ENCODE data around the gene TEX14.
"Not testable (repeated sequence)": the region's sequence is repeated elsewhere in the genome, so short reads cannot be mapped to it uniquely, and the experiment has no call there.

Gene TEX14

GRCh38 chr17:58686980-58687379 lies 4.9 kb downstream of the TEX14 start:
- no peak for DNase-seq

GRCh38 chr17:58684462-58684861 lies 7.4 kb downstream of the TEX14 start:
- not testable (repeated sequence) for DNase-seq

GRCh38 chr17:58684003-58684402 lies 7.8 kb downstream of the TEX14 start:
- DNase-seq: no peak

GRCh38 chr17:58680038-58680369 lies 11.8 kb downstream of the TEX14 start:
- DNase-seq: no peak

GRCh38 chr17:58679263-58680037 lies 12.4 kb downstream of the TEX14 start:
- DNase-seq: no peak

GRCh38 chr17:58678287-58678686 lies 13.6 kb downstream of the TEX14 start:
- not testable (repeated sequence) for DNase-seq

- no peak for DNase-seq
Measured at GRCh38 chr17:58677194-58677880, 14.5 kb downstream of the TEX14 start.

- DNase-seq: no peak
Measured at GRCh38 chr17:58671969-58672368, 19.9 kb downstream of the TEX14 start.

GRCh38 chr17:58669853-58670252 lies 22.0 kb downstream of the TEX14 start:
- DNase-seq: no peak

- DNase-seq: no peak
Measured at GRCh38 chr17:58668598-58668935, 23.3 kb downstream of the TEX14 start.

- no peak for DNase-seq
Measured at GRCh38 chr17:58667934-58668597, 23.8 kb downstream of the TEX14 start.

- DNase-seq: no peak
Measured at GRCh38 chr17:58666858-58667267, 25.0 kb downstream of the TEX14 start.

- DNase-seq: no peak
Measured at GRCh38 chr17:58665946-58666857, 25.6 kb downstream of the TEX14 start.

GRCh38 chr17:58664302-58664701 lies 27.5 kb downstream of the TEX14 start:
- DNase-seq: no peak

GRCh38 chr17:58661499-58661898 lies 30.3 kb downstream of the TEX14 start:
- DNase-seq: no peak

GRCh38 chr17:58660621-58661020 lies 31.2 kb downstream of the TEX14 start:
- DNase-seq: no peak

- DNase-seq: not testable (repeated sequence)
Measured at GRCh38 chr17:58659714-58660084, 32.1 kb downstream of the TEX14 start.

GRCh38 chr17:58658804-58659713 lies 32.8 kb downstream of the TEX14 start:
- DNase-seq: peak; percentile 35

- DNase-seq: not testable (repeated sequence)
Measured at GRCh38 chr17:58657962-58658803, 33.7 kb downstream of the TEX14 start.

- DNase-seq: no peak
Measured at GRCh38 chr17:58648236-58648635, 43.6 kb downstream of the TEX14 start.

- DNase-seq: peak; percentile 32
Measured at GRCh38 chr17:58643147-58643546, 48.7 kb downstream of the TEX14 start.
